ENCODE data around the gene GPC6.

The GPC6 gene

DNA sequence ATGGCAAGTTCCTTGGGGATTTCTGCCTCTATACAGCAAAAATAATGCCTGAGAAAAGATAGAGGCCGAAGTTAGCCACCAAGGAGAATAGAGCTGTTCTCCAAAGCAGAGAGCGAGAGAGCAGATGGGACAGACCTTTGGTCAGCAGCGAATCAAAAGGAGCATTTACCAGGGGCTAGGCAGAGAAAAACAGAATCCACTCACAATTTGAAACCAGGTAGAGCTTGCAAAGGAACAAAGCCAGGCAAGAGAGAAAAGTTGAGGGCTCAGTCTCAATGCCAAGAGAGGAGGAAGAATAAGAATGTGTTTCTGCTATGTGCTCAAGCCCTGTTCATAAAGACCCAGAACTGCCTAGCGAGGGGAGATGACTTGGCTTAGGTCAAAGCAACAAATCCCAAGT lies 1140.1 kb downstream of the GPC6 start:
- TF ChIP-seq, protein P1, sequence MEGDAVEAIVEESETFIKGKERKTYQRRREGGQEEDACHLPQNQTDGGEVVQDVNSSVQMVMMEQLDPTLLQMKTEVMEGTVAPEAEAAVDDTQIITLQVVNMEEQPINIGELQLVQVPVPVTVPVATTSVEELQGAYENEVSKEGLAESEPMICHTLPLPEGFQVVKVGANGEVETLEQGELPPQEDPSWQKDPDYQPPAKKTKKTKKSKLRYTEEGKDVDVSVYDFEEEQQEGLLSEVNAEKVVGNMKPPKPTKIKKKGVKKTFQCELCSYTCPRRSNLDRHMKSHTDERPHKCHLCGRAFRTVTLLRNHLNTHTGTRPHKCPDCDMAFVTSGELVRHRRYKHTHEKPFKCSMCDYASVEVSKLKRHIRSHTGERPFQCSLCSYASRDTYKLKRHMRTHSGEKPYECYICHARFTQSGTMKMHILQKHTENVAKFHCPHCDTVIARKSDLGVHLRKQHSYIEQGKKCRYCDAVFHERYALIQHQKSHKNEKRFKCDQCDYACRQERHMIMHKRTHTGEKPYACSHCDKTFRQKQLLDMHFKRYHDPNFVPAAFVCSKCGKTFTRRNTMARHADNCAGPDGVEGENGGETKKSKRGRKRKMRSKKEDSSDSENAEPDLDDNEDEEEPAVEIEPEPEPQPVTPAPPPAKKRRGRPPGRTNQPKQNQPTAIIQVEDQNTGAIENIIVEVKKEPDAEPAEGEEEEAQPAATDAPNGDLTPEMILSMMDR (IDR thresholded peaks at IDR 0.05; ENCODE audit: poor library complexity, severe bottlenecking), result no peak
- Histone ChIP-seq H3K9me3 (ENCODE audit: severe bottlenecking) (no peaks in the 10 kb centered on the region), H3K27ac (ENCODE audit: poor library complexity, severe bottlenecking) (no peak overlapping the region), H3K27me3 (ENCODE audit: insufficient read depth, poor library complexity, severe bottlenecking) (no peaks in the 10 kb centered on the region), H3K4me1 (ENCODE audit: insufficient read depth, poor library complexity, severe bottlenecking) (no peaks in the 10 kb centered on the region), H3K36me3 (ENCODE audit: low read depth) (no peaks in the 10 kb centered on the region), H3K4me3 (ENCODE audit: severe bottlenecking) (no peak overlapping the region)
- ATAC-seq (ENCODE audit: low read depth) (no peak), DNase-seq (ENCODE audit: low spot score) (no peak)

DNA sequence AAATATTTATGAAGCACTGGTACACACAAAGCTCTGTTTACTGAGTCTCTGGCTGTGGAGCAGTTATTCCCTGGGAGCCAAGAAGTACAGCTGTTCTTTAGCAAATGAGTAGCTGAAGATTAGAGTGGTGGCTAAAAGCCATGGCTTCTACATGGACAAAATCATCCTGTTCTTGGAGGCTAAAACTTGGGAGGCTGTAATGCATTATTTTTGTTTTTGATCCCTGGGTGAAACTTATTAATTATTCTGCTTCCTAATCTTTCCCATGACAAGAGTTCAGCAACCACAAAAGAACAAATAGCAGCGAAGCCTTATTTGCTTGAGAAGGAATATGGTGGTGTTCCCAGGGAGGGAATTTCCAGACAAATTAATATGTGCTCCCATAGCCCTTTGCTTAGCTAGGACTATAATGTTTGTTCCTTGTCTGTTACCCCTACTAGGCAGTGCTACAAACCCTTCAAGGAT lies 1143.4 kb downstream of the GPC6 start:
- no peak overlapping the region for H3K27ac ChIP-seq (ENCODE audit: poor library complexity, severe bottlenecking)
- no peak for DNase-seq (ENCODE audit: low spot score)
- TF ChIP-seq, protein P1 (IDR thresholded peaks at IDR 0.05; ENCODE audit: poor library complexity, severe bottlenecking), result no peak
- no peaks in the 10 kb centered on the region for H3K9me3 ChIP-seq (ENCODE audit: severe bottlenecking)
- no peaks in the 10 kb centered on the region for H3K4me1 ChIP-seq (ENCODE audit: insufficient read depth, poor library complexity, severe bottlenecking)
- no peak for ATAC-seq (ENCODE audit: low read depth)
- H3K4me3 ChIP-seq (ENCODE audit: severe bottlenecking), result no peak overlapping the region
- H3K36me3 ChIP-seq (ENCODE audit: low read depth), result no peaks in the 10 kb centered on the region
- no peaks in the 10 kb centered on the region for H3K27me3 ChIP-seq (ENCODE audit: insufficient read depth, poor library complexity, severe bottlenecking)

DNA sequence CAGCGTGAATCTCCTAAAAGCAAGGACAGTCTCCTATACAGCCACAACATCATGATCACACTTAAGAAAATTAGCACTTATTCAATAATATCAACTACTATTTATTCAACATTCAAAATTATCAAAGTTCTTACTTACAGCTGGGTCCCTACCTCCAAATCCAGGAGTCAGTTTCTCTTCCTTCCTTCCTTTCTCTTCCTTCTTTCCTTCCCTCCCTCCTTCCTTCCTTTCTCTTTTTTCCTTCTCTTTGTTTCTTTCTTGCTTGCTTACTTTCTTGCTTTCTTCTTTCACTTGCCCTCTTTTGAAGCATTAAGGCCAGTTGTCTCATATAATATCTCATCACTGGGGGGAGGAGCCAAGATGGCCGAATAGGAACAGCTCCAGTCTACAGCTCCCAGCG lies 1145.2 kb downstream of the GPC6 start:
- no peaks in the 10 kb centered on the region for H3K4me1 ChIP-seq (ENCODE audit: insufficient read depth, poor library complexity, severe bottlenecking)
- ATAC-seq (ENCODE audit: low read depth), result no peak
- no peaks in the 10 kb centered on the region for H3K36me3 ChIP-seq (ENCODE audit: low read depth)
- no peaks in the 10 kb centered on the region for H3K9me3 ChIP-seq (ENCODE audit: severe bottlenecking)
- no peaks in the 10 kb centered on the region for H3K27me3 ChIP-seq (ENCODE audit: insufficient read depth, poor library complexity, severe bottlenecking)
- no peak overlapping the region for H3K27ac ChIP-seq (ENCODE audit: poor library complexity, severe bottlenecking)
- H3K4me3 ChIP-seq (ENCODE audit: severe bottlenecking), result no peak overlapping the region
- no peak for DNase-seq (ENCODE audit: low spot score)
- TF ChIP-seq, protein P1 (IDR thresholded peaks at IDR 0.05; ENCODE audit: poor library complexity, severe bottlenecking), result no peak

DNA sequence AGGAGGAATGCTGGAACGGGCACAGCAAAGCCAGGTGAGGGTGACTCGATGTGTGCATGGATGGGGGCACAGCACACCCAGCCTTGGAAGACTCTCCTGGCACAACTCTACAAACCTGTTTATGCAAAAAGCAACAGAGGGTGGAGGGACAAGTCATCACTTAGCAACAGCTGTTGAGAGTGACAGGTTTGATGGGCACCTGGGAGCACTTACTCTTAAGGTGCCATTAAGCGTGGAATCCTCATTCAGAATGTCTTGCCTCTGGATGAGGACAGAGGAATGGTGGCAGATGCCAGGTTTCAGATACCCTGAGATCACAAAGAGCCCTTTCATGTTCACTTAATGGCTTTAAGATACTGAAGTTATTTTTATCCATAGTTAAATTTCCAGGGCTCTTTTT lies 1155.9 kb downstream of the GPC6 start:
- DNase-seq (ENCODE audit: low spot score), result no peak
- no peak overlapping the region for H3K27ac ChIP-seq (ENCODE audit: poor library complexity, severe bottlenecking)
- no peaks in the 10 kb centered on the region for H3K36me3 ChIP-seq (ENCODE audit: low read depth)
- no peak overlapping the region for H3K4me3 ChIP-seq (ENCODE audit: severe bottlenecking)
- no peaks in the 10 kb centered on the region for H3K9me3 ChIP-seq (ENCODE audit: severe bottlenecking)
- TF ChIP-seq, protein P1 (IDR thresholded peaks at IDR 0.05; ENCODE audit: poor library complexity, severe bottlenecking), result no peak
- H3K4me1 ChIP-seq (ENCODE audit: insufficient read depth, poor library complexity, severe bottlenecking), result no peaks in the 10 kb centered on the region
- H3K27me3 ChIP-seq (ENCODE audit: insufficient read depth, poor library complexity, severe bottlenecking), result no peaks in the 10 kb centered on the region
- no peak for ATAC-seq (ENCODE audit: low read depth)

DNA sequence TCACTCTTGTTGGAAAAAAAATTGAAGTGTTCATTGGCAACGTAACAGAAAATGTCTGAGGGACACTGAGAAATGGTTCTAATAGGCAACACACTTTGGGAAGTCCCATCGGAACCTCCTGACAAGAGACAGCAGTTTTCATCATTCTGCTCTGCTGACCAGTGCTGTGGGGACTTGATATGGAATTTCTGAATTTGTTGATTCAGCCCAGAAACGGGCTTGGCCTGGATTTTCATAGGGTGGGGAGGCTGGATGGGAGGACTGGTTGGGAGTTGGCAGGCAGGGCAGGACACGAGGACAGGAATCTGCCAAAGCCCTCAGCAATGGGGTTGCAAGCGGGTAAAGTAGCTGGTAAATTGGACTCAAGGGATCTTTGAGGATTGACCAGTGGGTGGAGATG lies 1156.4 kb downstream of the GPC6 start:
- no peak for DNase-seq (ENCODE audit: low spot score)
- H3K27ac ChIP-seq (ENCODE audit: poor library complexity, severe bottlenecking), result no peak overlapping the region
- no peaks in the 10 kb centered on the region for H3K27me3 ChIP-seq (ENCODE audit: insufficient read depth, poor library complexity, severe bottlenecking)
- no peaks in the 10 kb centered on the region for H3K4me1 ChIP-seq (ENCODE audit: insufficient read depth, poor library complexity, severe bottlenecking)
- no peak for ATAC-seq (ENCODE audit: low read depth)
- H3K36me3 ChIP-seq (ENCODE audit: low read depth), result no peaks in the 10 kb centered on the region
- TF ChIP-seq, protein P1 (IDR thresholded peaks at IDR 0.05; ENCODE audit: poor library complexity, severe bottlenecking), result no peak
- no peaks in the 10 kb centered on the region for H3K9me3 ChIP-seq (ENCODE audit: severe bottlenecking)
- no peak overlapping the region for H3K4me3 ChIP-seq (ENCODE audit: severe bottlenecking)
